HG03196 (cell line): ENCODE data around the gene TSPOAP1.

Experiments used
- ATAC-seq: cut with Tn5 transposase; IDR thresholded peaks from one replicate; pipeline ENCODE4 v1.9.1; 2021; ENCODE audit not compliant: unreplicated experiment

The TSPOAP1 gene

DNA sequence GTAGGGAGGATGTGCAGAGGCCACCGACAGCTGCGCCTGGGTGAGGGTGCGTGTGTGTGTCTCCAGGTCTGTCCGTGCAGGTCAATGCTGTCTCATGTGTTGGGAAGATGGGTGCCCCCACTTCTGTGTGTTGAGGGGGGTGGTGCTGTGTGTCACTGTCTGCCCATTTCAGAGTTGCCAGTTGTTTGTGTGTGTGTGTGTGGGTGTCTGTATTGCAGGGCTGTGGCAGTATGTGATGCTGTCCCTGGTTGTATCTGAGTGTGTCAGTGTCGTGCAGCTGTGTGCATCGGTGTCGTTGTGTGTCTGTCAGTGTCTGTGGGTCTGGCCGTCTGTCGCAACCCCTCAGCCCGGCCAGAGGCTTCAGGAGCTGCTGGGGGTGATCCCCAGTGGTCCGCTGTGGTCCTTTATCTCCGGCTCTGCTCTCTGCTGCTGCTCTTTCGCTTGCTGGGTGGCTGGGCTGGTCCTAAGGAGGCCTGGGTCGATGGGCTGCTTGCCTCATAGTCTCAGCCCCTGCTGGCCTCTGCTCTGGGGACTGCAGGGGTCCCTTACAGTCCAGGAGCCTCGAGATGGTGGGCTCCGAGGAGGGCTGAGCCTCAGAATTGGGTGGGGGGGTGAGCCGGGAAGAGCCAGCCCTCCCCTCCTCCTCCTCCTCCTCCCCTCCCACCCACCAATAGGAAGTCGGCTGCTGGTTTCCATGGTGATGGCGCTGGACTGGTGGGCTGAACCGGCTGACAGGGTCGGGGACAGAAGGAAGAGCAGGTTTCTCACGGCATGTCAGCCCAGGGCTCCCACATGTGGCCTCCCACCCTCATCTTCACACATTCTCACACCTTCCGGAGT is at the start of gene TSPOAP1:
TSPOAP1 (minus strand) TSS at position 601 of the 840 bp plus-strand sequence. CDS start 875 bp downstream, outside the sequence.
- no peak for ATAC-seq

DNA sequence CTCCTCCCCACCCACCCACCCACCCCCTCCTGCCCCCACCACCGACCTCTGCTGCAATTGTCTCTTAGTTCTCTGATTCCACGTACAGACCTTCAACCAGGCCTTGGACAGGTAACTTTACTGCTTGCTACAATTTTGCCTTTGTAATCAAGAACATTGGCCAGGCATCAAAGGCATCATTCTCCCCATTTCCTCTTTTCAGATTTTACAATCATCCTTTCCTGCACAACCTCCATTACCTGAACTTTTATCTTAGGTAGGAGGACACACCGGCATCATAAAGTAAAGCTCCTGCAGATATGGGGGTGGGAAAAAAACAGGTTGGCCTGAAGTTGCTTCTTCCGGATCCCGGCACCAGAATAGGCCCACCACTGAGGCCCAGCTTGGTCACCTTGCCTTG is 49.1 kb upstream of the TSPOAP1 start:
- ATAC-seq: no peak

- no peak for ATAC-seq
Measured at GRCh38 chr17:58377093-58377601, 48.6 kb upstream of the TSPOAP1 start.

GRCh38 chr17:58376472-58377000 is 47.9 kb upstream of the TSPOAP1 start:
- no peak for ATAC-seq

- ATAC-seq: no peak
Measured at GRCh38 chr17:58375811-58376210, 47.2 kb upstream of the TSPOAP1 start.

DNA sequence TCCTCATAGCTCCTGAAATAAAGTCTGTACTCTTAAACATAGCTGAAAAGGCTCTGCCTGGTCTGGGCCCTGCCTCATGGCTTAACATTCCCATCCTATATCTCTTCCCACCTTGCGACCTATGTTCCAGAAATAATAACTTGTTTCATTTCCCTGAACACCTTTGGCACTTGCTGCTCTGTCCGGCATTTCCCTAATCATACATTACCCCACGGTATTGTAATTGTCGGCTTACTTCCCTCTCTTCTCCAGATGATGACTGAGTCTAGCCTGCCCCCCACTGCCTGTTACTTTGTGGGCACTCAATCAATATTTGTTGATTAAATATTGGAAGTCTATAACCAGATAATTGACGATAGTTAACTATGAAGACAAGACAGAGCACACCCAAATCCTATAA is 46.7 kb upstream of the TSPOAP1 start:
- no peak for ATAC-seq

GRCh38 chr17:58373923-58374322 is 45.3 kb upstream of the TSPOAP1 start:
- no peak for ATAC-seq

- ATAC-seq: no peak
Measured at GRCh38 chr17:58373003-58373402, 44.4 kb upstream of the TSPOAP1 start.

DNA sequence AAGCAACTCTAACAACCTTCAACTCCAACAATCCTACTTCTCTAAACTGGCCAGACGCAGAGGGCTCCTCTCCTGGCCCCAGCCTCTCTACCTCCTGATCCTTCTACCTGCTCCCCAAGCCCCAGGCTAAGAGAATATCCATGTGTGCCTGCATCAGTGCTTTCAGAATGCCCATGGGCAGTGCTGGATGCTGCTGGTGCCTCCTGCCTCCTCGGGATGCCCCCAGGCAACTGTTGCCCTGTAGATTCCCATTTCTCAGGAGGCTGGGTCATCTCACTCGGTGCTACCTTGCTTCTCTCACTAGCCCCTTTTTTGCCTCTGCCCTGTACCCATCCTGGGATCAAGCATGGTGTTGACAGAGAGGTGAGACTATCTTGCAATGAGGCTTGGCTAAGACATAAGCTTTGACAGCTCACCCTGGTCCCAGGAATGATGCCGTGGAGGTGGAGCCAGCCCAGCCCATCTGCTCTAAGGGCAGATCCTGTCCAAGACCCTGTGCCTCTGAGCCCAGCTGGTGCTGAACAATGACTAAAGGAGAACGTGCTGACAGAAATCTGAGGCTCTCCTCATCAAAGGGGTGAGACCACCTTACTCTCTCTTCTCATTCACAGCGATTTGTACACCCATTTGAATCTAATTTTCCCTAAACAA is 42.8 kb upstream of the TSPOAP1 start:
- ATAC-seq: no peak

DNA sequence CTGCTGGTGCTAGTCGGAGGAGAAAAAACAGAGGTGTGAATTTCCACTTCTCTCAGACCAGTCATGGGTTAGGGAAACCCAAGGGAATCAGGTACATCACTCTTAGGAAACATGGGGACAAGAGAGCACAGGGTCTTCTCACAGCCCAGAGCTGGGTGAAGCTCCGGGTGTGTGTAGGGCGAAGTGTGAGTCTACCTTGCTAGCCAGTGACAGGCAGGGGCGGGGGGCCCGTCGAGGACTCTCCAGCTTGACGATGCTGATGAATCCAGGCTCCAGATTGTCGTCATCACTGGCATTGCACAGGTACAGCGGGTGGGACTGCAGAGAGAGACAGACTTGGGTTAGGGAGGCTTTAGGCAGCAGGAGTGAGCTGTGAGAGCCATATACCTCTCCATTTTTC is 42.1 kb upstream of the TSPOAP1 start:
- no peak for ATAC-seq

DNA sequence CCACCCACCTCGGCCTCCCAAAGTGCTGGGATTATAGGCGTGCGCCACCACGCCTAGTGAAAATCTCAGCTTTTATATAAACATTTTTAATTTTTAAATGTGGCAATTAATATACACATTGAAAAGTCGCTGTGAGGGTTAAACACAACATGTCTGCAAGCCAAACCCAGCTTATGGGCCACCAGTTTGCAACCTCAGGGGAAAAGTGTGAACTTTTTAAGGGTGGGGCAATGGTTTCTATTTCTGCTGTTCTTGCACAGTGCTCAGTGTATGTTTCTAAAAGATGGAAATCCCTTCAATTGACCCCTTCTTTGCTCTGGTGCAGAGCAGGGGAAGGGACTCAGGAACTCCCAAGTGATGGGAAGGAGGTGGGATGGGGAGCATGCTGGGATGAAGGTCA is 41.7 kb upstream of the TSPOAP1 start:
- ATAC-seq: no peak

DNA sequence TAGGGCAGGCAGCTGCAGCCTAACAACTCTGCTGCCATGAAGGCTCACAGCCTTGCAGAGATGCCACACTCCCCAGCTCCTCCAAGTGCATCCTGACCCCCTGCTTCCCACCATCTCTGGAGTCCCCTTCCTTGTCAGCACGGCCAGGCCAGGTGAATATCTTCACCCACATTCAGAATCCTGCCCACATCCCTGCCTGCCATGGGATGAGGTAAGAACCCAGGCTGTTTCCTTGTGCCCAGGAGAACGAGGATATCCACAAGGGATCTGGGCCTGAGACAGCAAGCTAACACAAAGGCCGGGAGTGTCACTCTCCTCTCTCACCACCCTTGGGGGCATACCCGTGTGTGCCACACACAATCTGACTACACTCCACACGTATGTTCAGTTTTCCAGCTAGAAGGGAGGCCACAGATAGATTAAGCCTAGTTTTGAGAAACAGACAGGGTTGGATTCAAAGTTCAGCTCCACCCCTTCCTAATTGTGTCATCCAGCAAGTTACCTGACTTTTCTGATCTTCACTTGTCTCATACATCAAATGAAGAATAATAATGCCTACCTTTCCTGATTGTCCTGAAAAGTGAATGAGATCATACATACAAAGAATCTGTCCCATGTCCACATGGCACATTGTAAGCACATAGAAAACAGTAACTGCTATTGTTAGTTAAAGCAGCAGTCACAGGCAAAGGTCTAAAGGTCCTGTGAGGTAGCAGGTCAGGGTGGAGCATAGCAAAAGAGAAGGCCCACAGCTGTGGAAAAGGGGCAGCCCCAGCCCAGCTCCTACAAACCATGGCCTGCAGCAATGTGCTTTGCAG is 40.8 kb upstream of the TSPOAP1 start:
- ATAC-seq: no peak

DNA sequence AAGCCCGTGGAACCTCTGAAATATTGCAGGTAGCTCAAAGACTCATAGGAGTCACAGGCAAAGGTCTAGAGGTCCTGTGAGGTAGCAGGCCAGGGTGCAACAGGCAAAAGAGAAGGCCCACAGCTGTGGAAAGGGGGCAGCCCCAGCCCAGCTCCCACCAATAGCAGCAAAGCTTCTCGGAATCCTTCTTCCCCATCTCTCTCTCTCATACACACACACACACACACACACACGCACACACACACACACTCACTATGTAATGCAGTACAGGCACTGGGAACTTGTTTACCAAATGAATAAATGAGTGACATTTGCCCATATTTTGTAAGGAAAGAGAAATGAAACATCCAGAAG is 40.2 kb upstream of the TSPOAP1 start:
- ATAC-seq: no peak

- ATAC-seq: no peak
Measured at GRCh38 chr17:58367461-58367860, 38.9 kb upstream of the TSPOAP1 start.

DNA sequence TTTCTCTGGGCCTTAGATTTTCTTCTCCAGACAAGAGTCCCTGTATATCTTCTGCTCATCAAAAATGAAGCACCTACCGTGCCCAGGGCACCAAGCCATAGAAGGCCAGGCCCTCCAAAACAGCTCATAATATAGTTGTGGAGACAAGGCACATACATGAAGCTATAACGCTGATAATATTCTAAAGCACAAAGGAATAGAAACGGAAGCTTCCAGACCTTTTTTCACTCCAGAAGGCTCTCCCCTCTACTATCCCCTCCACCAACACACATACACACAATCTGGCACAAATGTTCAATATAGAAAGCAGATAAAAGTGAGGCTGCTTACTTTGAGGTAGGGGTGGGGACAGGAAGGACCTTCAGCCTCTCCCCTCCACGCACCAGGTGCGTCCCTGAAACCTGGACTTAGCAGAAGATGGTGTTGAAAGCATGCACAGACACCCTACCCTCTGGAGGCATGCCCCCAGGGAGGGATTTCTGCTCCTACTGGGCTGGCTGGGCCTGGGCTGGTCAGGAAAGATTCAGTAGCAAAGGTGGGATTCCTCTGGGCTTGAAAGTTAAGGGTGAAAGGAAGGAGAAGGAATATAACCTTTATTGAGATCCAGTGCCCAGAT is 37.5 kb upstream of the TSPOAP1 start:
- no peak for ATAC-seq

DNA sequence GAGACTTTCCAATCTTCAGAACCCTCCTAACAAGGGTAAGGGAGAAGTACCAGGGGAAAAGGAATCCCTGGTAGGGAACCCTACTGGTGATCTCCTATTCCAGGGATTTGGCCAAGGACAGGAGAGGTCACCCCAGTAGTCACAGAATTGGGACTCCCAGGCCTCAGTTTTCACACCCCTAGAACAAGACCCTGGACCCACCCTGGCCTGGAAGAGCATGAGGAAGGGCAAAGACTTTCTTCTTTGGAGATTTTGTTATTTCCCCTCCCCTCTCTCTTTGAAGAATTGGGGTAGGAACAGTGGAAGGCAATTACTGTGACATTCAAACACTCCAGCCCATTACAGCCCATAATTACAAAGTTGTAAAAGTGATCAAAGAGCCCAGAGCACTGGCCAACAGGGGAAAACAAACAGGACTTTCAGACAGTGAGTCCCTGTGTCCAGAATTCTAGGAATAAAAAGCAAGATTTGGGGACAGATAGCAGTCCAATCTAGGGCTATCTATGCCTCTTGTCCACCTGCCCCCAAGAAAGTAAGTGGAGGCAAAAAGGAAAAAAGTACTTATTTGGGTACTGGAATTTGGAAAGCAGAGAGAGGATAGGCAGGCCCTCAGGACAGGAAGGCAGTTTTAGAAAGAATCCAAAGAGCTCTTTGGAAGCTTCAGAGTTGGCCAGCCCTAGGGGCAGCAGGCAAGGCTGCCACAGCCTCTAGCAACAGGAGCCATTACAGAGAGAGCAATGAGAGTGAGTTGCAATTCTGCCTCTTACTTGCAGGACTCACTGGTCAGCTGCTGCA is 36.8 kb upstream of the TSPOAP1 start:
- no peak for ATAC-seq

DNA sequence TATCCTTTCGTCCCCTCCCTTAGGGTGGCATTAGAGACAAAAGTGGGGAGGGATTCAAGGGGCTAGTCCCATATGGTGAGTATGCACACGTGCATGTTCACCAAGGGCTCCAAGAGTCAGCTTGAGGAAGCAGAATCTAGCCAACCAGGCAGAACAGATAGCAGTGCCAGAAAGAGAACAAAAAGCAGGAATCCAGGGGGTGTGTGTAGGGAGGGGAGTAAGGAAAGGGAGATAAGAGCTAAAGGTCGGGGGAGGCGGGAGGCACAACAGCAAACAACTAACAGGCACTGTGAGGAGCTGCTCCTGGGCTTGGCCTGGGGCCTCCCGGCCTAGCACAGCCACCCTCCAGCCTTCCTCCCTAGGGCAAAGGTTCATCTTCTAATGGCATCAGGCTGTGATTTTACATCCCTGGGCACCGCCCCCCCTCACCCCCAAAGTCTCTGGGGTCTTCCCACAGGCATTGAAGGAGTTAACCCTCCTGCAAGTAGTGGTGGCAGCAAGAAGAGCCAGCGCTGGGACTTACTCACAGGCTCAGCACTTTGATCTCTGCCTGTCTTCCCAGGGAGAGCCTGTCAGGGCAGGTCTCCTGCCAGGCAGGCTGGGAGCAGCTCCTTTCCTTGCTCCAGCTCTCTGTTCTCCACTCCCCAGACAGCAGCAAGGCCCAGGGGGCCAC is 35.8 kb upstream of the TSPOAP1 start:
- no peak for ATAC-seq

GRCh38 chr17:58363457-58364185 is 35.0 kb upstream of the TSPOAP1 start:
- ATAC-seq: no peak
